ENCODE results near the gene MDFIC2.

DNA sequence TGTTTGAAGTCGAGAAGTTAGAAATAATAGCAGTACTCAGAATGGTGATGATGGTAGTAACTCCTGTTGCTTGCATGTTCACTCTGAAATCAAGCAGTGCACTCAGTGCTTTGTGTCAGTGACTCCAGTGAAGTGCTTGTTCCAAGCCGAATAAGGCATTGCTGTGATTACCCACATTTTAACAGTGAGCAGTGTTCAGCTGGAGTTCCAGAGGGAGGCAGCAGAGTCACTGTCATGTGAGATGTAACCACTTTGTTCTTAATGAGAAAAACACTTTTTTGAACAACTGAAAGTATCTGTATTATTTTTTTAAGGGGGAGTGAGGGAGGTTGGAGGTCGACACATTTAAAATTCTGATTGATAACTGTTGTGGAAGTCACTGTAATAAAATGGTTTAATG is 3.7 kb downstream of the MDFIC2 start:
- TF ChIP-seq CTCF (IDR thresholded peaks at IDR 0.05; ENCODE audit: borderline replicate concordance, extremely low read depth, low read length, poor library complexity, severe bottlenecking) (peak; percentile 30), EZH2 (IDR thresholded peaks at IDR 0.05; ENCODE audit: borderline replicate concordance, low read depth, low read length, severe bottlenecking) (no peak)

Data from DND-41 (cell line).